OCI-M2 (cell line): ENCODE data around the gene EFNB3.

Source experiments
- DNase-seq: peaks from one replicate; lab custom pipeline; 2025; ENCODE audit not compliant: unreplicated experiment; lab: John Stamatoyannopoulos, UW

Gene EFNB3

GRCh38 chr17:7697828-7698588 lies 7.0 kb upstream of the EFNB3 start:
- no peak for DNase-seq

DNA sequence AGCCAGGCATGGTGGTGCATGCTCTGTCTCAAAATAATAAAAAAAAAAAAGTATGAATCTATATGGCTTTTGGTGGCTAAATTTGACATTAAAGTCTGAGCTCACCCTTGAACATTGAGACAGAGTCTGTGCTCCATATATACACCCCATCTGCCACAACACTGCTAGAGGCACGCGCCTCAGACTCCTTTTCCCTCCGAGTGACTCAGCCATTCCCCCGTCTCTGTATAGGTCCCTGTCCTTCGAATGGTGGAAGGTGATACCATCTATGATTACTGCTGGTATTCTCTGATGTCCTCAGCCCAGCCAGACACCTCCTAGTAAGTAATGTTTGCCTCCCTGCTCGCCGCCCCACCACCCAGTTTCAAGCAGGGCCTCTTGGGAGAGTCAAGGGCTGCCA lies 4.5 kb upstream of the EFNB3 start:
- DNase-seq: no peak

DNA sequence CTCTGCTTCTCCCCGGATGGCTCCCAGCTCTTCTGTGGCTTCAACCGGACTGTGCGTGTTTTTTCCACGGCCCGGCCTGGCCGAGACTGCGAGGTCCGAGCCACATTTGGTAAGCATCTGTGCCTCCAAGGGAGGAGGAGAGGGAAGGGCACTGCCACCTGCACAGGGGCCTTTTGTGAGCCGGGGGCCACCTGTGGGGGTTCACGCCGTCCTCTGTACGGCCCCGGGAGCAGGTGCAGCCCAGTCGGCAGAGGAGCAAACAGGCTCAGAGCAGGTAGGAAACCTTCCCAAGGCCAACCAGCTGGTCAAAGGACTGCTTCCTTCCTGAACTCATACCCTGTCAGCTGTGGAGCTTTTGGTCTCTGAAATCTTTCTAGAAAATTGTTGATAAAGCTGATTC lies 3.3 kb upstream of the EFNB3 start:
- DNase-seq: no peak

DNA sequence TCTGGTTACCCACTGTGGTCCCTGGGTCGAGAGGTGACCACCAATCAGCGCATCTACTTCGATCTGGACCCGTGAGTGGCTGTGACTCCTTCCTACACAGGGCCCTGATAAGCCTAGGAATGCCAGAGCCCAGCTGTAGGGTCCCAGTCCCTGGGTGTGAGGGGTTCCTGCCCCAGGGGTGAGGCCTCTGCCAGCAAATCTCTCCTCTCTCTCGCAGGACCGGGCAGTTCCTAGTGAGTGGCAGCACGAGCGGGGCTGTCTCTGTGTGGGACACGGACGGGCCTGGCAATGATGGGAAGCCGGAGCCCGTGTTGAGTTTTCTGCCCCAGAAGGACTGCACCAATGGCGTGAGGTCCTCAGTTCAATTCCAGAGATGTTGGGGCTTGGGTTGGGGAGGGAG lies 2.2 kb upstream of the EFNB3 start:
- DNase-seq: no peak

DNA sequence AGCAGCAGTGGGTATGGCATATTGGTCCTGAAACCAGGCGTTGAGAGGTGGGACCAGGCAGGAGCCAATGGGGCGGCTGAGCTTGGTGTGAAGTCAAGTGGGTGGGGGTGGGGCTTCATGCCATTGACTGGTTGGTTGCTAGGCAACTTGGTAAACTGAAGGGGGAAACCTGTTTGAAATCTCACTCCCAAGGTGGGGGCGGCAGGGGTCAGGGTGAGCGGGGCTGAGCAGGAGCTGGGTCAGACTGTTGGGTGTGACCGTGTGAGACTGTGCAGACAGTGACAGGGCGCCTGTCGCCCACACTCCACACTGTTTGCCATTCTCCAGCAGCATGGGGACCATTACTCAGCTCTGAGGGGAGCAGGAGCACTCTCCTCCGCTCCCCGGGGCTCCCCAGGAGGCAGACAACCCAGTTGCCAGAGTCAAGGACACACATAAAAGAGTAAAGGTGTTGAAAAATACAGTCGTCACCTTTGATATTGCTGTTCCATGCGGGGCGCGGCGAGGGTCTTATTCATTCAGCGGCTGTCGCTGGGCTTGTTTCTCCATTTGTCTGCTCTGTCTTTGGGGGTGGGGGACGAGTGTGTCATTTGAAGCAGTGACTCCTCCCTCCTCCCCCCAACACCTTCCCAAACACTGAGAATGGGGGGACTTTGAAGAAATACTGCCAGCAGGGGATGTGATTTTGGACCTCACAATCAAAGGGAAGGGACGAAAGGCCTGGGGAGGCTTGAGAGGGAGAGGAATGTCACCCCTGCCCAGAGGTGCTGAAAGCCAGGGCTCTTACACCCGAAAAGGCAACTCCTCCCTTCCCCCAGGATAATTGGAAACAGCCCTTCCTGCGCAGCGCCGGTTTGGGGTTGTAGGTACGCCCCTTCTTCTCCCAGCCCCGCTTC lies 1.2 kb upstream of the EFNB3 start:
- DNase-seq: no peak

DNA sequence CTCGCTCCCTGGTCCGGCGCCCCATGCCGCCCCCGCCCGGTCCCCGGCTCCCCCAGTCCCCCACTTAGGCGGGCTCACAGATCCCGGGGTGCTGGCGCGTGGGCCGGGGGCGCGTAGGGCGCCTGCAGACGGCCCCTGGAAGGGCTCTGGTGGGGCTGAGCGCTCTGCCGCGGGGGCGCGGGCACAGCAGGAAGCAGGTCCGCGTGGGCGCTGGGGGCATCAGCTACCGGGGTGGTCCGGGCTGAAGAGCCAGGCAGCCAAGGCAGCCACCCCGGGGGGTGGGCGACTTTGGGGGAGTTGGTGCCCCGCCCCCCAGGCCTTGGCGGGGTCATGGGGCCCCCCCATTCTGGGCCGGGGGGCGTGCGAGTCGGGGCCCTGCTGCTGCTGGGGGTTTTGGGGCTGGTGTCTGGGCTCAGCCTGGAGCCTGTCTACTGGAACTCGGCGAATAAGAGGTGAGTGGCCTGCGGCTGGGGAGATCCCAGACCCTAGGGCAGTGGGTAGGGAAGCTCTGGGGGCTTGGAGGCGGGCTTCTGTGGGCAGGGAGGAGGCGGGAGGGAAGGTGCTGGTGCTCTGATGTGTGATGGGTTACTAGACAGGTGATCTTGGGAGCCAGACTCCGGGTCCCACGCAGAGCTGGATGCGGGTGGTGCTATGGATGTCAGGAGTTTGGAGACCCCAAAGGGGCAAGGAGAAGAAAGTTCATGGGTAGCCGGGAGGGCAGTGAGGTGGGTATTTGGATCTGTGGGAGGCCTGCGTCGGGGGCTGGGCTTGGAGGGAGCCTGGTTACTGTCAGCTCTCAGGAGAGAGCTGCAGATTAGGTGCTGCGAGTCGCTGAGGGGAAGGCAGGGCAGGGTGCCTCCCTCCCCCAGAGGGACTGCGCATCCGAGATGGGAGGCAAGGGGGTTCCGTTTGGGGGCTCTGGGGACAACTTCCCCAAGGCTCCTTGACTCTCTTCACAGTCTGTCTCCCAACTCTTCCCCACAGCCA lies 560 bp downstream of the EFNB3 start:
- DNase-seq: no peak

GRCh38 chr17:7706631-7707354 lies 1.8 kb downstream of the EFNB3 start:
- no peak for DNase-seq

GRCh38 chr17:7707446-7707845 lies 2.4 kb downstream of the EFNB3 start:
- no peak for DNase-seq

- DNase-seq: no peak
These were observed 3.1 kb downstream of the EFNB3 start for GRCh38 chr17:7707858-7708750.

GRCh38 chr17:7709031-7709430 lies 4.0 kb downstream of the EFNB3 start:
- DNase-seq: no peak

GRCh38 chr17:7710301-7710700 lies 5.3 kb downstream of the EFNB3 start:
- no peak for DNase-seq

GRCh38 chr17:7711051-7711755 lies 6.2 kb downstream of the EFNB3 start:
- no peak for DNase-seq

DNA sequence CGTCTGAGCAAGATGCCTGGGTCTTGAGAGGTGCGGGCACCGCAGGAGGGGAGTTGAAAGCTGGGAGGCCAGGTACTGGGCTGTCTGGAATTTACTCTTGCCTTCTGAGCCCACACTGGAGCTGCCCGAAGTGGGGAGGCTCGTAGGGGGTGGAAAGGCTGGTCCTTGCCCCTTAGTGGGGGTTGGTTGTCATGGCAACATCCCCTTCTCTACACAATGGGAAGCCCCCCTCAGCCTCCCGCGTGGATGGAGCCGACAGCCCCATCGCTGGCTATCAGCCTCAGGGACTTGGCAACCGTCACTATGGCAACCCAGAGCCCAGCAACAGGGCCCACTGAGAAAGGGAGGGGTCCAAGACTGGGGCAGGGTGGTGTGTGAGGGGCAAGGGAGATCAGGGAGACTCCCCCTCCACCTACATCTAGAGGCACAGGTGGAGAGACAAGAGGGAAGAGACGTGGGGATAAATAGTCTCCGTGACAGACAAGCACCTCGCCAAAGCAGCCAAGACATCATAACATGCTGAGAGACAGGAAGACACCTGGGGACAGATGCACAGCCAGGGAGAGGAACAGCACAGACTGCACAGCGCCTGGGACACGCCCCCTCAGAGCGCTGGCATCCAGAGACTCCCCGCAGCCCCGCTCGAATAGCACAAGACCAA lies 7.2 kb downstream of the EFNB3 start:
- DNase-seq: no peak

DNA sequence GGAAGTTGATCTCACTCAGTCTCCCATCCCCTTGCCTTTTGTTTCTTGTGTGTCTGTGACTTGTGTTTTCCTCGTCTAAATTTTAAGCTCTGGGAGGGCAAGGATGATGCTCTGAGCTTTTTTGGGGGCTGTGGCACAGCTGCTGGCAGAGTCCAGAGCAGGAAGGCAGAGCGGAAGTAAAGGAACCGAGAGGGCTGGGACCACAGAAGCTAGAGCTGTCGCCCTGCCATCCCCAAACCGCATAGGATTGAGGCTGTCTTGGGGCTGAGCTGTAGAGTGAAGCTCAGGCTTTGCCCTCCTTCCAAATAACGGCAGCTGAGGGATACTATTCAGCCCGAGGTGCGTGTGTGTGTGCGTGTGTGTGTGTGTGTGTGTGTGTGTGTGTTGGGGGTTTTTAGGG lies 8.8 kb downstream of the EFNB3 start:
- no peak for DNase-seq

GRCh38 chr17:7714721-7715594 lies 10.0 kb downstream of the EFNB3 start:
- no peak for DNase-seq

GRCh38 chr17:7715936-7716886 lies 11.2 kb downstream of the EFNB3 start:
- DNase-seq: no peak
